NOMO-1 treated with dmso at 0.1 percent for 144 hours (cell line): ENCODE data around the gene REEP5.

Experiments used
- DNase-seq: peaks from one replicate; lab custom pipeline; 2025; ENCODE audit not compliant: unreplicated experiment; lab: John Stamatoyannopoulos, UW

Gene REEP5

DNA sequence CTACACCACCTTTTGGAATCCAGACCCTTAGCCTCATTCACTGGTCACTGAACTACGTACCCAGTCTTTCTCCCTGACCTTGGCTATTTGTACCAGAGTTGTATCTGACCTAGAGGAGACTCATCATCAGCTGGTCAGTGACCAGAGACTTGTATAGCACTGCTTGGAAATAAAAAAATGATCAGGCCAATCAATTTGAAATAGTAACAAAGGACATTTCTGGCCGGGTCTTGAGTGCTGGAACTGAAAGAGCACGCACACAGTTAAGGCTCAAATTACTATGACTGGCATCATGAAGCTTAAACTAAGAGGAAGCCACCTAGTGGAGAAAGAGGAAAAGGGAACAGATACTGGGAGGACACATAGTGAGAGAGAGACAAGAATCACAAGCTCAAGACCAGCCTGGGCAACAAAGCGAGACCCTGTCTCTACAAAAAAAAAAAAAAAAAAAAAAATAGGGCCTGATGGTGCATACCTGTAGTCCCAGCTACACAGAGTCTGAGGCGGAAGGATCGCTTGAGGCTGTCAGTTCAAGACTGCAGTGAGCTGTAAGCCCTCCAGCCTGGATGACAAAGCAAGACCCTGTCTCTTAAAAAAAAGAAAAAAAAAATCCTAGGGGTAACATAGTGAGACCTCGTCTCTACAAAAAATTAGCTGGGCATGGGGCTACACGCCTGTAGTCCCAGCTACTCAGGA, 73.8 kb downstream of the REEP5 start:
- DNase-seq, result peak; percentile 48

DNA sequence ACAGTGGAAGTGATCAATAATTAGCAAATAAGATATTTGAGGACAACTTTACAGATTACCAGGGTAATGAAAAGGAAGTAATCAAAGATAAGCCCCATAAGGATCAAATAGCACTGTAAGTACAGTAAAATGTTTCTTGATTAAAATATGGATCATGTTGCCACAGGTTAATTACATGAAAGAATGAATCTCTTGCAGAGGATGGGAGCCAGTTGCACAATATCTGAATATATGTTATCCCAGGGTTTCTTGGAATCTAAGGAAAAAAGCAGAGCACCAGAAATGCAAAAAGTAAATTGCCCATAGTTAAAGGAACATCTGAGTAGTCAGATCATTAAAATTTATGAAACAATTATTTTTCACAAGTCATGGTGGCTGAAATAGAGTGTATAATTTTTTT, 74.7 kb downstream of the REEP5 start:
- DNase-seq, result no peak

DNA sequence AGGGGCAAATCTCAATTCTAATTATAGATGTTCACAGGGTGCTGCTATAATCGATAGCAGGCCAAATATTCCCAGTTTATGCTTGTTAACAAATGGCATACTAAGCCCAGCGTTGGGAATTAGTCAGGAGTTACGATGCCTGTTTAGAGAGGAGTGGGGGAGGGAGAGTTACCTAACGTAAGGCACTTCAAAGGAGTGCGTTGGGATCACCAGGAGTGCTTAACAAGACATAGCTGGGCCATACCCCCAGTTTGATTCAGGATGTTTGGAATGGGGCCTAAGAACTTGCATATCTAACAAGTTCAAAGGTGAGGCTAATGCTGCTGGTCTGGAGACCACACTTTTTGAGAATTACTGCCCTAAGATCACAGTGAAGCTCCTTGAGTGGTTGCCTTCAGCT, 75.5 kb downstream of the REEP5 start:
- no peak for DNase-seq

DNA sequence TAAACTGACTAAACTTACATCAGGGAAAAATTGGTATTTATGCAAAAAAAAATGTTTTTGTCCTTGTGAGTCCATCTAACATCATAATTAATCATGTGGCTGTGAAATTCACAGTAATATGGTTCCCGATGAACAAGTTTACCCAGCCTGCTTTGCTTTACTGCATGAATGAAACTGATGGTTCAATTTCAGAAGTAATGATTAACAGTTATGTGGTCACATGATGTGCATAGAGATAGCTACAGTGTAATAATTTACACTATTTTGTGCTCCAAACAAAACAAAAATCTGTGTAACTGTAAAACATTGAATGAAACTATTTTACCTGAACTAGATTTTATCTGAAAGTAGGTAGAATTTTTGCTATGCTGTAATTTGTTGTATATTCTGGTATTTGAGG, 77.5 kb downstream of the REEP5 start:
- DNase-seq, result no peak

DNA sequence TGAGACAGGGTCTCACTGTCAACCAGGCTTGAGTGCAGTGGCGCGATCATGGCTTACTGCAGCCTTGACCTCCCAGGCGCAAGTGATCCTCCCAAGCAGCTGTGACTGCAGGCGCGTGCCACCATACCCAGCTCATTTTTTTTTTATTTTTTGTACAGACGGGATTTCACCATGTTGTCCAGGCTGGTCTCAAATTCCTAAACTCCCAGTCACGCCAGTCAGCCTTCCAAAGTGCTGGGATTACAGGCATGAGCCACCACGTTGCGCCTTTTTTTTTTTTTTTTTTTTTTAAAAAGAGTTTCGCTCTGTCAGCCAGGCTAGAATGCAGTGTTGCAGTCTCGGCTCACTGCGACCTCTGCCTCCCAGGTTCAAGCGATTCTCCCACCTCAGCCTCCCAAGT, 88.1 kb downstream of the REEP5 start:
- DNase-seq, result no peak

DNA sequence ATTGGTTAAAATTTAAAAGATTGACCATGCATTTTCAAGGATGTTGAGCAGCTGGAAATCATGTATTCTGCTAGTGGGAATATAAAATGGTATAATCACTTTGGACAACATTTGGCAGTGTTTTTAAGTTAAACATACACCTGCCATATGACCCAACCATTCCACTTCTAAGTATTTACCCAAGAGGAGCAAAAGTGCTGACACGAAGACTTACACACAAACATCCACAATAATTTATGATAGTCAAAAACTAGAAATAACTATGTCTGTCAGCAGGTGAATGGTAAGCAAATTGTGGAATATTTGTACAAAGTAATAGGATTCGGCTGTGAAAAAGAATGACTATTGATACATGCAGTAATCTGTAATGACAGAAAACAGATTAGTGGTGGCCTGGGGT, 91.6 kb downstream of the REEP5 start:
- no peak for DNase-seq
